VCaP (cell line): ENCODE measurements around the gene MYO7A.

Experiments used
- H3K27ac ChIP-seq: fragments of 450-650 bp; 2 replicates; pipeline ENCODE4 v1.5.1; 2017
- TF ChIP-seq, protein P1 (sequence below): fragments of 450-650 bp; conservative IDR thresholded peaks from 2 replicates; pipeline ENCODE4 v1.5.1; 2017; ENCODE audit warnings: mild to moderate bottlenecking, moderate library complexity

Gene MYO7A

DNA sequence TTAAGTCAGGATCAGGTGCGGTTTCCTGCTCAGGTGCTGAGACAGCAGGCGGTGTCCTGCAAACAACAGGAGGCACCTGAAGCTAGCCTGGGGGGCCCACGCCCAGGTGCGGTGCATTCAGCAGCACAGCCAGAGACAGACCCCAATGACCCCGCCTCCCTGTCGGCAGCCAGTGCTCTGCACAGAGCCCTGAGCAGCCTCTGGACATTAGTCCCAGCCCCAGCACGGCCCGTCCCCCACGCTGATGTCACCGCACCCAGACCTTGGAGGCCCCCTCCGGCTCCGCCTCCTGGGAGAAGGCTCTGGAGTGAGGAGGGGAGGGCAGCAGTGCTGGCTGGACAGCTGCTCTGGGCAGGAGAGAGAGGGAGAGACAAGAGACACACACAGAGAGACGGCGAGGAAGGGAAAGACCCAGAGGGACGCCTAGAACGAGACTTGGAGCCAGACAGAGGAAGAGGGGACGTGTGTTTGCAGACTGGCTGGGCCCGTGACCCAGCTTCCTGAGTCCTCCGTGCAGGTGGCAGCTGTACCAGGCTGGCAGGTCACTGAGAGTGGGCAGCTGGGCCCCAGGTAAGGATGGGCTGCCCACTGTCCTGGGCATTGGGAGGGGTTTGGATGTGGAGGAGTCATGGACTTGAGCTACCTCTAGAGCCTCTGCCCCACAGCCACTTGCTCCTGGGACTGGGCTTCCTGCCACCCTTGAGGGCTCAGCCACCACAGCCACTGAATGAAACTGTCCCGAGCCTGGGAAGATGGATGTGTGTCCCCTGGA, at the start of gene MYO7A:
Gene MYO7A, plus strand, starts transcription at position 327 of the 772 bp plus-strand sequence. CDS start 2,389 bp downstream, outside the sequence.
- TF ChIP-seq, protein P1, sequence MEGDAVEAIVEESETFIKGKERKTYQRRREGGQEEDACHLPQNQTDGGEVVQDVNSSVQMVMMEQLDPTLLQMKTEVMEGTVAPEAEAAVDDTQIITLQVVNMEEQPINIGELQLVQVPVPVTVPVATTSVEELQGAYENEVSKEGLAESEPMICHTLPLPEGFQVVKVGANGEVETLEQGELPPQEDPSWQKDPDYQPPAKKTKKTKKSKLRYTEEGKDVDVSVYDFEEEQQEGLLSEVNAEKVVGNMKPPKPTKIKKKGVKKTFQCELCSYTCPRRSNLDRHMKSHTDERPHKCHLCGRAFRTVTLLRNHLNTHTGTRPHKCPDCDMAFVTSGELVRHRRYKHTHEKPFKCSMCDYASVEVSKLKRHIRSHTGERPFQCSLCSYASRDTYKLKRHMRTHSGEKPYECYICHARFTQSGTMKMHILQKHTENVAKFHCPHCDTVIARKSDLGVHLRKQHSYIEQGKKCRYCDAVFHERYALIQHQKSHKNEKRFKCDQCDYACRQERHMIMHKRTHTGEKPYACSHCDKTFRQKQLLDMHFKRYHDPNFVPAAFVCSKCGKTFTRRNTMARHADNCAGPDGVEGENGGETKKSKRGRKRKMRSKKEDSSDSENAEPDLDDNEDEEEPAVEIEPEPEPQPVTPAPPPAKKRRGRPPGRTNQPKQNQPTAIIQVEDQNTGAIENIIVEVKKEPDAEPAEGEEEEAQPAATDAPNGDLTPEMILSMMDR = no peak
- H3K27ac ChIP-seq = peak within 1 kb of the TSS; percentile 36; the same call in 1 of the 2 replicates

DNA sequence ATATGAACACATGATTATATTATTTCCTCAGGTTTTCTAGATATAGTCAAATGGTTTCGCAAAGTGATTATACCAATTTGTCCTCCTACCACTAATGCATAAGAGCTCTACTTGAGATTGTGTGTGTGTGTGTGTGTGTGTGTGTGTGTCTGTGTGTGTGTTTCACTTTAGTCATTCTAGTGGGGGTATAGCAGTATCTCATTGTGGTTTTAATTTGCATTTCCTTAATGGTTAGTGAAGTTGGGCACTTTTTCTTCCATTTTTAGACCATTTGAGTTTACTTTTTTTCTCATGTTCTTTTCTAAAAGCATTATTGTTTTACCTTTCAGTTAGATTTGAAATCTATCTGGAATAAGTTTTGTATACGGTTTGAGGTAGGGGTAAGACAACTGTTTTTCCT, 48.4 kb upstream of the MYO7A start:
- TF ChIP-seq, protein P1 = no peak
- H3K27ac ChIP-seq = no peak overlapping the region

DNA sequence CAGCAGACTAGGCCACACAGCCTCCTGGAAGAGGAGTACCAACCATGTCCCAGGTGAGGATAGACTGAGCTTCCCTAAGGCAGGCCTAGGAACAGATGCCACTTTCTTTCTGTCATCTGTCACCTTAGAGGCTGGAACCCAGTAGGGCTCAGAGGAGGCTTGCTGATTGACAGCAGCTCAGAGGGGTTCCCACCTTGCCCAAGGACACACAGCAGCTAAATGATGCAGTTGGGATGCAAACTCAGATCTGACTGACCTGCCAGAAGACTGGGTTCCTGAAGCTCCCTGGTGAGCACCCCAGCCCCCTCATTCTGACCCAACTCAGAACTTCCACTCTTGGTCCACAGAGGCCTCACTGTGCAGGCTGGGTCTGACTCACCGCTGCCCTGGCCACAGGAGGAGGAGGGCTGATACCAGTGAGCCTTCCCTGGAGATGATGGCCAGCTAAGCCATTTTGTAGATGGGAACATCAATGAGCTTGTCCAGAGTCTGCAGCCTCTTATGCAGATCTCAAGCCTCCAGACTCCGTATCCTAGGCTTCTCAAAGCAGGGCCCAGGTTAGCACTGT, 47.3 kb upstream of the MYO7A start:
- H3K27ac ChIP-seq = no peak overlapping the region
- TF ChIP-seq, protein P1 = no peak

DNA sequence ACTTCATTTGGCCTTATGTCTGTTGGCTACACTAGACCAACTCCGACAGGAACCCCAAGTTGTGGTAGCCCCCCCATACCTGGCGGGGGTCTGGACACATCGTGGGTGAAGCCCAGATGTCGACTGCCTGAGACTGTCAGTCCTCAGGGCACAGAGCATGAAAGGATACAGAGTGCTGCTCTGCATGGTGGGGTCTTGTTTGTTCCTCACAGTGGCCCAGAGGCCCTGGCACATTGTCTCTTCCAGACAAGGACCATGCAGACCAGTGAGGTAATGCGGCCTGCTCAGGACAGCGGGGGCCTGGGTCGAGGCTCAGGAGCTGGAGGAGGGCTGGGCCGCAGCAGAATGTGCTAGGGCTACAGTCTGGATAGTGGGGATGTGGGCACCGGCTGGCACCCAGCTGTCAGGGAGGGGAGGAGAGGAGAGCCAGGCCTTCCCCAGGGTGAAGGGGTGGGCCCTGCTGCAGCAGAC, 46.6 kb upstream of the MYO7A start:
- TF ChIP-seq, protein P1 = no peak
- H3K27ac ChIP-seq = peak overlapping the region; percentile 23; the same call in 1 of the 2 replicates

DNA sequence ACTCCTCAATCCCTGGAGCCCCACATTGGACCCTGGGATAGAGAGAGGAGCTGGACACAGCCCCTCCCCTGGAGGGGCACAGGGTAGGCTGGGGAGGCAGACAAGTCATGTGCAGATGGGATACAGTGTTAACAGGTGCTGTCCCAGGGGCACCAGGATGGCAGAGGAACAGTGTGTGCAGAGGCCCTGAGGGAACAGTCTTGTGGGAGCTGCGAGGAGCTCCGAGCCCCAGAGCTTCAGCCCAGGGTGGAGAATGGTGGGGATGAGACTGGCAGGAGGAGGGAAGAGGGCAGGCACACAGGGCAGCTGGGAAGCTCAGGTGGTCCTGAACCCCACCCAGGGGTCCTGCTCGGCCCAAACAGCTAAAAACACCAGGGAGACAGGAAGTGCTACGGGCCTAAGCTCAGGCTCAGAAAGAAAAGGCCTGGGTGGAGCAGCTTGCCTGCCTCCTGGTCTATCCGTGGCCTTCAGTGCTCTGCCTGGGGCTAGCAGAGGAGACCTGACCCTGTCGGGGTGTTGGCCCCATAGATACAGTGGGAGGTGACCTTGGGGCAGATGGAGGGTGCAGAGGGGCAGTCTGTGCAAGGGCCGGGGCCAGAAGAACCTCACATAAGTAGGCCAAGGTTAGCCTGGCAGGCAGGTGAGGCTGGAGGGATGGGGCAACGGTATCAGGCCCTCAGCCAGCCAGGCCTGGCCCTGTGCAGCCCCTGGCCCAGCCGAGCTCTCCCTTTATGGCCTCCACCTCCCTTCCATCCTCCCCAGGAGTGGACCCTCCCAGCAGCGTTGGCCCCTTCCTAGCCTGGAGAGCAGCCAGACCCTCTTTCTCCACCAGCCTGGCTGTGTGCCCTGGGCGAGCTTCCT, 45.8 kb upstream of the MYO7A start:
- H3K27ac ChIP-seq = peak overlapping the region; percentile 23; the same call in 1 of the 2 replicates
- TF ChIP-seq, protein P1 = no peak

DNA sequence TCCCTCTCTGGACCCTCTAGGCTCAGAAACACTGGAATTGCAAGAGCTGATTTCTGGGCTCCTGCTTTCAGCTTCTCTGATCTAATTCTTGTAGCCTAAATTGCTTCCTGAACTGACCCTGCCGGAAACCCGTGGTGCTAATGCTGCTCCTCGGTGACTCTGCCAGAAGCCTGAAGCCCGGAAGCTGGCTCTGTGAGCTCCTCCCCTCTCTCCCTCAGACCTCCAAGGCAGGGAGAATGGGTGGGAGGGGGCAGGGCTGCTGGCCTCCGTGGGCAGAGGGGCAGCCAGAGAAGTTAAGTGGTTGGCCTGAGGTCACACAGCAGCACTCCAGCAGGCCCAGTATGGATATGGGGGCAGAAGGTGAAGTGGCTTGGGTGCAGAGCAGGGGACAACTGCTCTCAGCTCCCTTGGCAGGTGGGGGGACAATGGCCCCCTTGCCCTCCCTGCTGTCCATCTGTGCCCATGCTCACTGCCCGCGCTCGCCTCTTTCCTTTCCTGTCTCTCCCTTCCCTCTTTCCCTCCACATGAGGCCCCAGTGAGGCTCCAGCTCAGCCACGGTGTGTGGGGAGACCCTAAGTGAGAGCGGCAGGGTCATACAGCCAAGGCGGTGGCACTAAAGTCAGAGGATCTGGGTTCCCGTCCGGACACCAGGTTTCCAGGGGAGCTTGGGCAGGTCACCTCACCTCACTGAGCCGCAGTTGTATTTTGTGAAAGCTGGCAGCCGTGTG, 45.0 kb upstream of the MYO7A start:
- TF ChIP-seq, protein P1 = no peak
- no peak overlapping the region; the same call in 1 of the 2 replicates for H3K27ac ChIP-seq
